22Rv1 (cell line): ENCODE measurements around the gene ESYT2.

Experiments used
- H3K27ac ChIP-seq: fragments of 450-650 bp; 2 replicates; pipeline ENCODE4 v1.5.1; 2017
- ZFX ChIP-seq: fragments of 450-650 bp; IDR thresholded peaks from 2 replicates; pipeline ENCODE4 v1.6.1; 2017; ENCODE audit warnings: antibody characterized with exemption, borderline replicate concordance
- TF ChIP-seq, protein P1 (sequence below): fragments of 450-650 bp; IDR thresholded peaks from 2 replicates; pipeline ENCODE4 v1.5.1; 2017; ENCODE audit warnings: mild to moderate bottlenecking

Gene ESYT2

DNA sequence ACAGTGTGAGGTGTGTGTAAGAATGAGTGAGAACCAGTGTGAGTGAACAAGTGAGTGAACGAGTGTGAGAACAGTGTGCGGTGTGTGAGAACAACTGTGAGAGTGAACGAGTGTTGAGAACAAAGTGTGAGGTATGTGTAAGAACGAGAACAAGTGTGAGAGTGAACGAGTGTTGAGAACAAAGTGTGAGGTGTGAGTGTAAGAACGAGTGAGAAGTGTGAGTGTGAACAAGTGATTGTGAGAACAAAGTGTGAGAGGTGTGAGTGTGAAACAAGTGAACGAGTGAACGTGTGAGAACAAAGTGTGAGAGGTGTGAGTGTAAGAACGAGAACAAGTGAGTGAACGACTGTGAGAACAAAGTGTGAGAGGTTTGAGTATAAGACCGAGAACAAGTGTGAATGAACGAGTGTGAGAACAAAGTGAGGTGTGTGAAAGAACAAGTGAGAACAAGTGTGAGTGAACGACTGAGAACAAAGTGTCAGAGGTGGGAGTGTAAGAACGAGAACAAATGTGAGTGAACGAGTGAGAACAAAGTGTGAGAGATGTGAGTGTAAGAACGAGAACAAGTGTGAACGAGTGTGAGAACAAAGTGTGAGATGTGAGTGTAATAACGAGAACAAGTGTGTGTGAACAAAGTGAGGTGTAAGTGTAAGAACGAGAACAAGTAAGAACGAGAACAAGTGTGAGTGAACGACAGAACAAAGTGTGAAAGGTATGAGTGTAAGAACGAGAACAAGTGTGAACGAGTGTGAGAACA, 47.9 kb downstream of the ESYT2 start:
- no peak overlapping the region for H3K27ac ChIP-seq
- TF ChIP-seq, protein P1, sequence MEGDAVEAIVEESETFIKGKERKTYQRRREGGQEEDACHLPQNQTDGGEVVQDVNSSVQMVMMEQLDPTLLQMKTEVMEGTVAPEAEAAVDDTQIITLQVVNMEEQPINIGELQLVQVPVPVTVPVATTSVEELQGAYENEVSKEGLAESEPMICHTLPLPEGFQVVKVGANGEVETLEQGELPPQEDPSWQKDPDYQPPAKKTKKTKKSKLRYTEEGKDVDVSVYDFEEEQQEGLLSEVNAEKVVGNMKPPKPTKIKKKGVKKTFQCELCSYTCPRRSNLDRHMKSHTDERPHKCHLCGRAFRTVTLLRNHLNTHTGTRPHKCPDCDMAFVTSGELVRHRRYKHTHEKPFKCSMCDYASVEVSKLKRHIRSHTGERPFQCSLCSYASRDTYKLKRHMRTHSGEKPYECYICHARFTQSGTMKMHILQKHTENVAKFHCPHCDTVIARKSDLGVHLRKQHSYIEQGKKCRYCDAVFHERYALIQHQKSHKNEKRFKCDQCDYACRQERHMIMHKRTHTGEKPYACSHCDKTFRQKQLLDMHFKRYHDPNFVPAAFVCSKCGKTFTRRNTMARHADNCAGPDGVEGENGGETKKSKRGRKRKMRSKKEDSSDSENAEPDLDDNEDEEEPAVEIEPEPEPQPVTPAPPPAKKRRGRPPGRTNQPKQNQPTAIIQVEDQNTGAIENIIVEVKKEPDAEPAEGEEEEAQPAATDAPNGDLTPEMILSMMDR, result no peak
- TF ChIP-seq ZFX, result no peak

DNA sequence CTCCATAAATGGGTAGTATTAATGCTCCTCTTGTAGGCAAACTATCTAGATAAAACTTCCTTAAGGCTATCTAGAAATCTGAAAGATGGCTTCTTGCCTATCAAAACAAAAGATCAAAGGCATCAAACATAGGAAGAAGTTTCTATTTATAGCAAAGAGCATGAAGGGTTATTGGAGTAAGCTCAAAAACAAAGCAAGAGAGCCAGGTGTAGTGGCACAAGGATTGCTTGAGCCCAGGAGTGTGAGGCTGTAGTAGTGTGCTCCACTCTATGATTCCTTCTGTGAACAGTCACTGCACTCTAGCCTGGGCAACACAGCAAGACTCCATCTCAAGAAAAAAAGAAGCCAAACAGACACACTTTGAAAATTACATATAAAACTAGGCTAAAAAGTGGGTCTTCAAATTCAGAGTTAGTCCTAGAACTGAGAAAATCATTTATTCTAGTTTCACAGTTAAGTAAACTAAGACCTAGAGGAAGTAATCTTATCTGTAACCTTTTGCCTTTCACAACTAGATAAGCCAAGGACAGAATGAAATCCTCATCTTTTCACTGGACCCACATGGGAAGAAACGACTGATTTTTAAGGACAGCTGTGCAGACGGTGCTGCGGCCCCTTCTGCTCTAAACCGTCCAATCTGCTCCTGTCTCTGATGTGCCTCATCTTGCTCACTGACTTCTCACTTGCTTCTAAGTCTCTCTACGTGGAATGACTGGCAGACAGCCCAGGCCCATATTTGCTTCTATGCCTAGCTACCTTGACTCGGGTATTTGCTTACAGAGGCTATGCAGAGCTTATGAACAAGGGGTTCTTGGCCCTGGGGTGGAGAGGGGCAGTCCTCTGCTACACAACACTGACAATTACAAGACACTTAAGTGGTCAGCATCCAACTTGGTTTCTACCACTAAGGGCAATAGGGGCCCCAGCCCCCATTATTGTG, 50.0 kb downstream of the ESYT2 start:
- TF ChIP-seq, protein P1, result no peak
- no peak for TF ChIP-seq ZFX
- H3K27ac ChIP-seq, result peak overlapping the region; percentile 19

DNA sequence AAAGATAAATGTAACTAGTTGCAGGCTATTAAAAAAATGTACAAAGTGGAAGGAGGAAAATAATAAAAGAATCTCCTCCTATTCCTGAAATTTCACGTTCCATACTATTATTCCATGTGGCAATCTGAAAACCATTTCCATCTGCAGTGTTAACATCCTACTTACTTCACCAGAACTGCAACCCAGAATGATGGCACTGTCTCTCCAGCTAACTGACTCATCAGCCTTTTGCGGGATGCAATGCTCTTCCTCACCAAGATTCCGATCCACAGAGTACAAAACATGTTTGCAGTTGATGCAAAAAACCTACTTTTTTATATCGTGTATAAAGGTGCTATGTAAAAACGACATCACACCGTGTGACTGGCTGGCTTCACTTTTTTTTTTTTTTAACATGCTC, 50.8 kb downstream of the ESYT2 start:
- TF ChIP-seq, protein P1, result no peak
- no peak for TF ChIP-seq ZFX

DNA sequence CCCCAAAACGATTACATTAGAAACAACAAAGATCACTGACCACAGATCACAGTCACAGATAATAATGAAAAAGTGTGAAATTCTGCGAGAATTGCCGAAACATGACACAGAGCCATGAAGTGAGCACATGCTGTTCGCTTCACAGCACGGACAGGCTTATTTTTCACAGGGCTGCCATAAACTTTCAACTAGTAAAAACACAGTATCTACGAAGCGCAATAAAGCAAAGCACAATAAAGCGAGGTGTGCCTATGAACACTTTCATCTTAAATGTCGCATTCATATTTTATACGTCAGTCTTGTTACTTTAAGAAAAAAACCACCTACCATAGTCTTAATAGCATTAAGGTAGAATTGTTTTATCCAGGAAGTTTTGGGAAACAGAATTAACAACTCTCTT, 51.5 kb downstream of the ESYT2 start:
- no peak overlapping the region for H3K27ac ChIP-seq
- TF ChIP-seq ZFX, result no peak
- TF ChIP-seq, protein P1, result no peak

More for the DNA sequence above, 50.8 kb downstream of the ESYT2 start:
- peak overlapping the region; percentile 19; the same call in 1 of the 2 replicates for H3K27ac ChIP-seq

GRCh38 chr7:158776474-158776873, 52.8 kb downstream of the ESYT2 start:
- no peak overlapping the region for H3K27ac ChIP-seq
- no peak for TF ChIP-seq ZFX
- TF ChIP-seq, protein P1, result no peak

GRCh38 chr7:158774952-158775351, 54.4 kb downstream of the ESYT2 start:
- TF ChIP-seq ZFX, result no peak
- TF ChIP-seq, protein P1, result no peak
- H3K27ac ChIP-seq, result no peak overlapping the region
